Uterus (tissue), 2 donors: ENCODE measurements around the gene XXYLT1.

ENCODE experiments used
- POLR2A ChIP-seq, 2 donors: fragments of 450-650 bp; IDR thresholded peaks; one replicate each; pipeline ENCODE4 v1.6.1; 2016; ENCODE audit warnings: antibody characterized with exemption in 2 of 2, mild to moderate bottlenecking in 1 of 2, moderate library complexity in 1 of 2
- TF ChIP-seq, protein P1 (sequence below), 4 experiments: fragments of 200-600 bp in 2 of 4; fragments of 450-650 bp in 2 of 4; sonication (generic) in 2 of 4; IDR thresholded peaks; one replicate each; pipeline ENCODE4 v1.5.1; 2016 to 2019; ENCODE audit warnings: antibody characterized with exemption in 4 of 4, mild to moderate bottlenecking in 2 of 4, moderate library complexity in 1 of 4

- TF ChIP-seq, protein P1, sequence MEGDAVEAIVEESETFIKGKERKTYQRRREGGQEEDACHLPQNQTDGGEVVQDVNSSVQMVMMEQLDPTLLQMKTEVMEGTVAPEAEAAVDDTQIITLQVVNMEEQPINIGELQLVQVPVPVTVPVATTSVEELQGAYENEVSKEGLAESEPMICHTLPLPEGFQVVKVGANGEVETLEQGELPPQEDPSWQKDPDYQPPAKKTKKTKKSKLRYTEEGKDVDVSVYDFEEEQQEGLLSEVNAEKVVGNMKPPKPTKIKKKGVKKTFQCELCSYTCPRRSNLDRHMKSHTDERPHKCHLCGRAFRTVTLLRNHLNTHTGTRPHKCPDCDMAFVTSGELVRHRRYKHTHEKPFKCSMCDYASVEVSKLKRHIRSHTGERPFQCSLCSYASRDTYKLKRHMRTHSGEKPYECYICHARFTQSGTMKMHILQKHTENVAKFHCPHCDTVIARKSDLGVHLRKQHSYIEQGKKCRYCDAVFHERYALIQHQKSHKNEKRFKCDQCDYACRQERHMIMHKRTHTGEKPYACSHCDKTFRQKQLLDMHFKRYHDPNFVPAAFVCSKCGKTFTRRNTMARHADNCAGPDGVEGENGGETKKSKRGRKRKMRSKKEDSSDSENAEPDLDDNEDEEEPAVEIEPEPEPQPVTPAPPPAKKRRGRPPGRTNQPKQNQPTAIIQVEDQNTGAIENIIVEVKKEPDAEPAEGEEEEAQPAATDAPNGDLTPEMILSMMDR (IDR thresholded peaks at IDR 0.05): no peak
- TF ChIP-seq POLR2A (IDR thresholded peaks at IDR 0.05): no peak
Observed at GRCh38 chr3:195181741-195182469, 89.1 kb downstream of the XXYLT1 start.
